ENCODE data around the gene RTCB. TPM values are rescaled to one million over a fixed set of nuclear protein-coding genes. Genes with fewer than 3 reads are reported as not detected.

Gene RTCB
- 86.5 TPM for total RNA-seq

GRCh38 chr22:32411829-32412592, at the start of gene RTCB:
Gene RTCB (minus strand): TSS chr22:32412247. CDS start chr22:32412156, 91 bp downstream.

DNA sequence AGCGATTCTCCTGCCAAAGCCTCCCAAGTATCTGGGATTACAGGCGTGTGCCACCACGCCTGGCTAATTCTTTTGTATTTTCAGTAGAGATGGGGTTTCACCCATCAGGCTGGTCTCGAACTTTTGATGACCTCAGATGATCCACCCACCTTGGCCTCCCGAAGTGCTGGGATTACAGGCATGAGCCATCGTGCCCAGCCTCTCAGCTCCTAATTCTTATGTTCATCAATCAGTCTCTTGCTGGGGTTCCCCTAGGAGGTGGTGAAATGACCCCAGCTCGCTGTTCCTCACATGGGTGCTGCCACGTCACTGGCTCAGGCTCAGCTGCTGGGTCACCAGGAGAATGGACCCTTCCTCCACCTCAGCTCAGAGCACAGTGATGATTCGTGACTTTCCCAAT, 54.5 kb downstream of the RTCB start, which contains the start of gene RFPL3:
RFPL3 (plus strand) TSS at position 301 of the 400 bp plus-strand sequence. CDS start 205 bp downstream, outside the sequence.

Other genes starting within 250 kb of the RTCB start
- not detected for gene RFPL2, start 207.2 kb downstream of the RTCB start, total RNA-seq
- gene SLC5A4, start 156.9 kb downstream of the RTCB start, total RNA-seq, result 0.82 TPM
- gene RFPL3, start 54.4 kb downstream of the RTCB start, total RNA-seq, result not detected
- gene BPIFC, start 52.2 kb upstream of the RTCB start, total RNA-seq, result not detected
- gene FBXO7, start 62.6 kb upstream of the RTCB start, total RNA-seq, result 97.0 TPM